ENCODE results near the gene CCS.

- TF ChIP-seq CTCF (IDR thresholded peaks at IDR 0.05 in 8 of 11, conservative IDR thresholded peaks at IDR 0.05 in 3 of 11) = no peak
- TF ChIP-seq POLR2AphosphoS5 (IDR thresholded peaks at IDR 0.05) = no peak
- TF ChIP-seq POLR2A (IDR thresholded peaks at IDR 0.05) = no peak
Measured at GRCh38 chr11:66562907-66563583, 29.9 kb upstream of the CCS start.

All from spleen (tissue), 7 donors.